PC-3 (cell line): ENCODE data around the gene SLC22A2.

ENCODE experiments used
- EZH2 ChIP-seq: fragments of 300-600 bp; sonication (generic); IDR thresholded peaks from one replicate; pipeline ENCODE4 v1.6.1; 2017; ENCODE audit warnings: antibody characterized with exemption, mild to moderate bottlenecking, low read length; ENCODE audit not compliant: unreplicated experiment
- EZH2phosphoT487 ChIP-seq: fragments of 300-600 bp; sonication (generic); IDR thresholded peaks from 2 replicates; pipeline ENCODE4 v1.6.1; 2018; ENCODE audit warnings: mild to moderate bottlenecking, antibody characterized with exemption, low read length, borderline replicate concordance
- TF ChIP-seq, protein P1 (sequence below): fragments of 300-600 bp; sonication (generic); conservative IDR thresholded peaks from 2 replicates; pipeline ENCODE4 v1.5.1; 2017; ENCODE audit warnings: antibody characterized with exemption, low read depth, mild to moderate bottlenecking, low read length

- TF ChIP-seq EZH2 (no peak), EZH2phosphoT487 (no peak)
- TF ChIP-seq, protein P1, sequence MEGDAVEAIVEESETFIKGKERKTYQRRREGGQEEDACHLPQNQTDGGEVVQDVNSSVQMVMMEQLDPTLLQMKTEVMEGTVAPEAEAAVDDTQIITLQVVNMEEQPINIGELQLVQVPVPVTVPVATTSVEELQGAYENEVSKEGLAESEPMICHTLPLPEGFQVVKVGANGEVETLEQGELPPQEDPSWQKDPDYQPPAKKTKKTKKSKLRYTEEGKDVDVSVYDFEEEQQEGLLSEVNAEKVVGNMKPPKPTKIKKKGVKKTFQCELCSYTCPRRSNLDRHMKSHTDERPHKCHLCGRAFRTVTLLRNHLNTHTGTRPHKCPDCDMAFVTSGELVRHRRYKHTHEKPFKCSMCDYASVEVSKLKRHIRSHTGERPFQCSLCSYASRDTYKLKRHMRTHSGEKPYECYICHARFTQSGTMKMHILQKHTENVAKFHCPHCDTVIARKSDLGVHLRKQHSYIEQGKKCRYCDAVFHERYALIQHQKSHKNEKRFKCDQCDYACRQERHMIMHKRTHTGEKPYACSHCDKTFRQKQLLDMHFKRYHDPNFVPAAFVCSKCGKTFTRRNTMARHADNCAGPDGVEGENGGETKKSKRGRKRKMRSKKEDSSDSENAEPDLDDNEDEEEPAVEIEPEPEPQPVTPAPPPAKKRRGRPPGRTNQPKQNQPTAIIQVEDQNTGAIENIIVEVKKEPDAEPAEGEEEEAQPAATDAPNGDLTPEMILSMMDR = no peak
These were observed 20.3 kb downstream of the SLC22A2 start for GRCh38 chr6:160238278-160238711.
